Activated naive CD4-positive, alpha-beta T cell treated with anti-CD3 and anti-CD28 coated beads, Interleukin-2, amount 10 ng/mL, durations not matched to agents 5 hours and 36 hours (primary cell): ENCODE results near the gene TGIF2LY. TPM values are rescaled to one million over a fixed set of nuclear protein-coding genes. Genes with fewer than 3 reads are reported as not detected.

Experiments used
- total RNA-seq, 2 experiments: library from RNA; stranded (reverse); gene quantifications; one replicate each; pipeline ENCODE4 v1.2.3, GENCODE V29; 2021

TGIF2LY gene
- not detected for total RNA-seq

DNA sequence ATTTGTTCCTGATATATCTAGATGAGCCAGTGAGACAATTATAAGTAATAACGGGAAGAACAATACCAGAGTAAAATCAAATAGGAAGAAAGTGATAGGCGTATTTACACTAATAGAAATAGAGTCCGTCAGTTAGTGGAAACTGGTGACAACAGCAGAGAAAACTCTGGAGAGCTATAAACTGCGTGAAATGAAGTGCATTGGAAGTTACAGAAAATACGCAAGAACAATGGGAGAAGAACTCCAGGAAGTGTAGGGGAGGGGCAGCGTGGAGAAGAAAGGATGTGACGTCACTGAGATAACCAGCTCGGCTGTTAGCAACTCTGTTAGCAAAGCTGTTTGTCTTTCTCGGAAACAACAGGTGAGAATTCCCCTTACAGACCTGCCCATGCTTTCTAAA is at the start of gene TGIF2LY:
TGIF2LY (plus strand) TSS at position 301 of the 400 bp plus-strand sequence. CDS start 178 bp downstream, outside the sequence.

